ENCODE results near the gene PPP1R7.

PPP1R7 gene

DNA sequence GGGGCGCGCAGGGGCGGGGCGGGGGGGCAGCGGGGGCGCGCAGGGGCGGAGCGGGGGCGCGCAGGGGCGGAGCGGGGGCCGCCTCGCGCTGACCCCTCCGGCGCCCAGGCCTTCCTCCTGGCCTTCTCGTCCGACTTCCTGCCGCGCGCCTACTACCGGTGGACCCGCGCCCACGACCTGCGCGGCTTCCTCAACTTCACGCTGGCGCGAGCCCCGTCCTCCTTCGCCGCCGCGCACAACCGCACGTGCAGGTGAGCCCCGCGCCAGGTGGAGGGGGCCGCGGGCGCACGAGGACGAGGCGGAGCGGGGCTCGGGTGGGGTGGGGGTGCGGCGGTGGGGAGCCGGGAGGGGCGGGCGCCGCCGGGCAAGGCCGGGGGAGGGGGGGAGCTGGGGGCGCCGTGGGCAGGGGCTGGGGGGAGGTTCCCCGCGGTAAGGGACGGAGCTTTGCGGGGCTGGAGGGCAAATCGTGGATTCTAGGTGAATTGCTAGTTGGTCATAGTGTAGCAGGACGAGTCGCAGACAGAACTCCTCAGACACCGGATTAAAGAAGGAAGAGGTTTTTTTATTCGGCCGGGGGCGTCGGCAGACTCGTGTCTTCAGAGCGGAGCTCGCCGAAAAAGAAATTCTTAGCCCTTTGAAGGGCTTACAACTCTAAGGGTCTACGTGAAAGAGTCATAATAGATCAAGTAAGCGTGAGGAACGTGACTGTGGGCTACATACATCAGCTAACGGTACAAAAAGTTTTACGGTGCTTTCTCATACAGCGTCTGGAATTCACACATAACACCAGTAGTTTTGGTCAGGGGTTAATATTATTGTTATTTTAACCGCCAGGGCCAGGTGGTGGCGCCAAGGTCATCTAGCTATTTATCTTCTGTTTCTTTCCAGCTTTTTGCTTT, 68.1 kb downstream of the PPP1R7 start:
- Mint-ChIP-seq H3K27ac (peak overlapping the region; percentile 77), H3K4me1 (peaks cover 17% of the 10 kb centered on the region), H3K27me3 (peaks cover 2% of the 10 kb centered on the region)

DNA sequence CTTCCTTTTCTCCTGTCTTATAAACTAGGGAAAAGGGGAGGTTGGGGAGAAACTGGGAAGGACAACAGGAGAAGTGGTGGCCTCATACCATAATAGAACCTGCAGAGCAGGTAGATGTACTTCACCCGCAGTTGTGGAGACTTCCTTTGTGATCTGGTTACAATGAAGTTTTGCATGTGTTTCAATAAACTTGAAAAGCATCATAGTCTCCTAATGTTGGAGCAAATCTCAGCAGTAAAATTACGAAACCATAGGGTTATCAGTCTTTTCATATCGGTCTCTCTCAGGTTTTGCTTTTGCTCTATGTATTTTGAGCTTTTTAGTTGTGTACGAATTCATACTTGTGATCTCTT, 68.7 kb downstream of the PPP1R7 start:
- no peak overlapping the region for H3K27ac Mint-ChIP-seq
- no peaks in the 10 kb centered on the region for H3K36me3 Mint-ChIP-seq
- no peaks in the 10 kb centered on the region for H3K9me3 Mint-ChIP-seq
- H3K4me3 Mint-ChIP-seq = peak overlapping the region; percentile 91
- peaks cover 2% of the 10 kb centered on the region for H3K27me3 Mint-ChIP-seq
- peaks cover 18% of the 10 kb centered on the region for H3K4me1 Mint-ChIP-seq

More for the DNA sequence above, 68.1 kb downstream of the PPP1R7 start:
- peak overlapping the region; percentile 91 for H3K4me3 Mint-ChIP-seq
- no peaks in the 10 kb centered on the region for H3K36me3 Mint-ChIP-seq
- H3K9me3 Mint-ChIP-seq = no peaks in the 10 kb centered on the region

DNA sequence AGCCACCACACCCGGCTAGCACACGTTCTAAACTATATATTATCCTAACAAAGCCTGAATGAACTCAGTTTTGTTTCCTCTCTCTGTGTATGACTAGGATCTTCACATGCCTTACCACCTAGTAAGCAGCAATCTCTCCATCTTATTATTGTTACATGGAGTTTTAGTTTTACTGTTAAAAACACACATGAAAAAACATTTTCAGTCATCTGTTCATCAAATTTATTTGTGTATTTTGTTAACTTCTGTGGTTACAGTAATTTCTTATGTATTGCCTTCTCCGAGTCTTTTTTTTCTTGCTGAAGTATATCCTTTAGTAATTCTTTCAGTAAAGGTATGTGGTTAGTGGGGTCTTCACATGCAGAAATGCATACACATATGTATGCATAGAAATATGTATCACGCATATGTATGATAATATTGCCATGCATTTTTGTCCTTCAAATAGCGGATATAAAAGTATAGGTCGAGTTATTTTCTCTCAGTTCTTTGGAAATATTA, 69.6 kb downstream of the PPP1R7 start:
- Mint-ChIP-seq H3K4me3 (peak overlapping the region; percentile 27), H3K36me3 (no peaks in the 10 kb centered on the region), H3K27ac (no peak overlapping the region), H3K4me1 (peaks cover 26% of the 10 kb centered on the region), H3K27me3 (peaks cover 2% of the 10 kb centered on the region), H3K9me3 (no peaks in the 10 kb centered on the region)

DNA sequence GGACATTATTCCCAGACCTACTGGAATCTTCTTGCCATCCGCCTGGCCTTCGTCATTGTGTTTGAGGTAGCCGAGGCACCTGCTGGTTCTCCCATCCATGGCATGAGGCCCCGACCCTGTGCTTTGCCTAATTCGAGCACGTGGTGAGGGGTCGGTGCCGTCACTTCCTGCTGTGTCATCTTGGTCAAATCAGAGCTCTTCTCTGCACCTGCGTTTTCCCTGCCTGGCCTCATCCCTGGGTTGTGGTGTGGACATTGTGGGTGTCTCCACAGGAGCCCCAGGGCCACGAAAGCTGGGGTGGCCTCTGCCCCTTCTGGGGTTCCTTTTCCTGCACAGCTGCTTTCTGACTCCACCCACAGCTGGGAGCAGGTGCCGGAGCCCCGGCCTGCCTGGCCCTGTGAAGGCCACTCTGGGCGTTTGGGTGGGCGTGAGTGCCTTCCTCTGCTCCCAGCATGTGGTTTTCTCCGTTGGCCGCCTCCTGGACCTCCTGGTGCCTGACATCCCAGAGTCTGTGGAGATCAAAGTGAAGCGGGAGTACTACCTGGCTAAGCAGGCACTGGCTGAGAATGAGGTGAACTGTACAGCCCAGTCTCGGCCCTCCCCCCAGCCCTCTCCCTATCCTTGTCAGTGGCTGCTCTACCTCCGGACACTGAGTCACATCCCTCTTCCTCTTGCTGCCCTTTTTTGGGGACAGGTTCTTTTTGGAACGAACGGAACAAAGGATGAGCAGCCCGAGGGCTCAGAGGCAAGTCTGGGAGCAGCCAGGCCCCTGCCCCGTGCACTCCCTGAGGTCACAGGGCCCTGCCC, 73.1 kb downstream of the PPP1R7 start:
- H3K9me3 Mint-ChIP-seq = no peaks in the 10 kb centered on the region
- H3K27me3 Mint-ChIP-seq = peaks cover 2% of the 10 kb centered on the region
- H3K27ac Mint-ChIP-seq = no peak overlapping the region
- H3K36me3 Mint-ChIP-seq = no peaks in the 10 kb centered on the region
- no peak overlapping the region for H3K4me3 Mint-ChIP-seq
- H3K4me1 Mint-ChIP-seq = peaks cover 24% of the 10 kb centered on the region

DNA sequence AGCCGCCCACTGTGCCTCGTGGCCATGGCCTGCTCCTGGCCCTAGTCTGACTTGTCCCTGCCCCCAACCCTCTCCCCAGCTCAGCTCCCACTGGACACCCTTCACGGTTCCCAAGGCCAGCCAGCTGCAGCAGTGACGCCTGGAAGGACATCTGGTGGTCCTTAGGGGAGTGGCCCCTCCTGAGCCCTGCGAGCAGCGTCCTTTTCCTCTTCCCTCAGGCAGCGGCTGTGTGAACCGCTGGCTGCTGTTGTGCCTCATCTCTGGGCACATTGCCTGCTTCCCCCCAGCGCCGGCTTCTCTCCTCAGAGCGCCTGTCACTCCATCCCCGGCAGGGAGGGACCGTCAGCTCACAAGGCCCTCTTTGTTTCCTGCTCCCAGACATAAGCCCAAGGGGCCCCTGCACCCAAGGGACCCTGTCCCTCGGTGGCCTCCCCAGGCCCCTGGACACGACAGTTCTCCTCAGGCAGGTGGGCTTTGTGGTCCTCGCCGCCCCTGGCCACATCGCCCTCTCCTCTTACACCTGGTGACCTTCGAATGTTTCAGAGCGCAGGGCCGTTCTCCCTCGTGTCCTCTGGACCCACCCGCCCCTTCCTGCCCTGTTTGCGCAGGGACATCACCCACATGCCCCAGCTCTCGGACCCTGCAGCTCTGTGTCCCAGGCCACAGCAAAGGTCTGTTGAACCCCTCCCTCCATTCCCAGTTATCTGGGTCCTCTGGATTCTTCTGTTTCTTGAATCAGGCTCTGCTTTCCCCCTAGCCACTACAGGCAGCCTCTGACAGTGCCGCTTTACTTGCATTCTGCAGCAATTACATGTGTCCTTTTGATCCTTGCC, 74.0 kb downstream of the PPP1R7 start:
- Mint-ChIP-seq H3K36me3 (no peaks in the 10 kb centered on the region), H3K4me1 (peaks cover 16% of the 10 kb centered on the region), H3K27me3 (peaks cover 2% of the 10 kb centered on the region), H3K9me3 (no peaks in the 10 kb centered on the region), H3K27ac (no peak overlapping the region), H3K4me3 (no peak overlapping the region)

DNA sequence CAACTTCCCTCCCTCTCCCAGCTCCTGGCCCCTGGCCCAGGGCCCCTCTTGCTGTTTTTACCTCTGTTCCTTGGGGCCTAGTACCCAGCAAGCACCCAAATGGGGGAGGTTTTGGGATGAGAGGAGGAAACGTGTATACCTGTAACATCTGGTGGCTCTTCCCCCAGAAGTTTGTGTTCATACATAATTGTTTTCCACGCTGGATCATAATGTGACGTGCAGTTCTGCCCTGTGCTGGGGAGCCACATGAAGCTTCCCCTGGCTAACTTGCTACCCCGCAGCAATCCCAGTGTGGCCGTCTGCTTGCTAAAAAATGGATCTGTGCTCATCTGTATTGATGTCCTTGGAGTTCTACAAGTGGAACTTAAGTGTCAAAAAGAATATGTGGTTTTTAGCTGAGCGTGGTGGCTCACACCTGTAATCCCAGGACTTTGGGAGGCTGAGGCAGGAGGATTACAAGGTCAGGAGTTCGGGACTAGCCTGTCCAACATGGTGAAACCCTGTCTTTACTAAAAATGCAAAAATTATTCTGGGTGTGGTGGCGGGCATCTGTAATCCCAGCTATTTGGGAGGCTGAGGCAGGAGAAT, 74.7 kb downstream of the PPP1R7 start:
- Mint-ChIP-seq H3K36me3 (no peaks in the 10 kb centered on the region), H3K4me1 (peaks cover 10% of the 10 kb centered on the region), H3K4me3 (no peak overlapping the region), H3K9me3 (no peaks in the 10 kb centered on the region), H3K27ac (no peak overlapping the region), H3K27me3 (no peaks in the 10 kb centered on the region)

DNA sequence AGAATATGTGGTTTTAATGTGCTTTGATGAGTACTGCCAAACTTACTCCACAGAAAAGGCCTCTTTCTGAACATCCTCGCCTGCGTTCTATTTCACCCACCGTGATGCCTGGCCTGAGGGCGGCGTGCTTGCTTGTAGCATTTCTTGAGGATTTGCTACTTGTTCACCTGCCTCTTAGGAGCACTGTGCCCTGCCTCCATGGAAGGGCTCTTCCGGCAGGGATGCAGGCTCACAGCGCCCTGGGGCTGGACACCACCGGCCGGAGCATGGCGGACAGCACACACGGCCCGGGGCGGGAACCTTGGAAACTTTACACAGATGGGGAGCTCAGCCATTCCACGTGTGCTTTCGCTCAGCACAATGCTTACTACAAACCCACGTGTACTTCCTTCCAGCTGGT, 75.3 kb downstream of the PPP1R7 start:
- H3K4me3 Mint-ChIP-seq = no peak overlapping the region
- no peak overlapping the region for H3K27ac Mint-ChIP-seq
- H3K27me3 Mint-ChIP-seq = no peaks in the 10 kb centered on the region
- no peaks in the 10 kb centered on the region for H3K9me3 Mint-ChIP-seq
- no peaks in the 10 kb centered on the region for H3K36me3 Mint-ChIP-seq
- H3K4me1 Mint-ChIP-seq = peaks cover 9% of the 10 kb centered on the region

DNA sequence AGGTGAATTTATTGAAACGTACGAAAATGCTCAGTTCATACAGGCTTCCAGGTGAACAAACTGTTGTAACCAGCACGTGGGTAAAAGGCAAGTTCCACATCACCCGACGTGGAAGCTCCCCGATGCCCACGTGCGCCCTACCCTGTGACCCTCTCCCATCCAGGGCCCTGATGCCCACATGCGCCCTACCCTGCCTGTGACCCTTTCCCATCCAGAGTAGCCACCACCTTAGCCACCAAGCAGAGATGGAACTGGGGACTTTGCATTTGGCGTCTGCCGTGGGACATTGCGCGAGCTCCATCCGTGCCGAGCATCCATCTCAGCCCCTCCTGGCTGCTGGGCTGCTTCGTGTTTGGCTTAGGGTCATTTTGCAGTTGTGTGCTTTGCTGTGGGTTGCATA, 75.7 kb downstream of the PPP1R7 start:
- no peaks in the 10 kb centered on the region for H3K36me3 Mint-ChIP-seq
- H3K27ac Mint-ChIP-seq = no peak overlapping the region
- H3K27me3 Mint-ChIP-seq = no peaks in the 10 kb centered on the region
- no peak overlapping the region for H3K4me3 Mint-ChIP-seq
- H3K4me1 Mint-ChIP-seq = peaks cover 9% of the 10 kb centered on the region
- no peaks in the 10 kb centered on the region for H3K9me3 Mint-ChIP-seq

DNA sequence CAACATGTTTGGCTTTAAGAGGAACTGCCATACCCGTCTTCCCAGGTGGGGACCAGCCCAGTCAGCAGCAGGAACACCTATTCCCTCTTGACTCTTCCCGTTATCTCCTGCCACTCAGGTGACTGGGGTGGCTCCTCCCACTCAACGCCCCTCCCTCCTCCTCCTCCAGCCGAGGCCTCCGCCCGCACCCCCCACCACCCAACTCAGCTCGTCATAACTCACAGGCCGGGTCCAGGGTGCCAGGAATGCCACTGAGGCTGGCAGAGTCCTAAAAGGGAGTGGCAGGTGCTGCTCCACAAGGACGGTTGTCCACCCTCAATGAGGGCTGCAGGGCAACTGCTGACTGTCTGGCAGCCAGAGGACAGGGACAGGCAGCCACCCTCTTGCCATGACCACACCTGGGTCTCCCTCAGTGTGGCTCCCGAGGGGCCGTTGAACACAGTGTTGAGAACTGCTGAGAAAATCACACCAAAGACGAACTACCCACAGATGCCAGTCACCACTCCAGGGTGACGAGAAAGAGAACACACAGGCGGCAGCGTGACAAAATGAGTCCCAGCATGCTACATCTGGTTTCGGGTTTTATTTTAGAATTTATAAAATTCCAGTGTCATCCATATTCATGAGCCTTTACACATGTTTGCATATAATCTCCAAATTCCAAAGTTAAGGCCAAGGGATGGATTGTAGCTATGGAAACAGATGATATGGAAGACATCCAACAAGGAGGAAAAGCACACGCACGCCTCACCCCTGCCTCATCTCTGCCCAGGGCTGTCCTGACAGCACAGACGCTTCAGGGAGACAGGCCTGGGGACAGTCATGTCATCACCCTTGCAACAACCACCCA, 76.7 kb downstream of the PPP1R7 start:
- H3K4me1 Mint-ChIP-seq = peaks cover 9% of the 10 kb centered on the region
- peaks cover 6% of the 10 kb centered on the region for H3K36me3 Mint-ChIP-seq
- H3K4me3 Mint-ChIP-seq = no peak overlapping the region
- H3K27me3 Mint-ChIP-seq = no peaks in the 10 kb centered on the region
- peak overlapping the region; percentile 5 for H3K27ac Mint-ChIP-seq
- no peaks in the 10 kb centered on the region for H3K9me3 Mint-ChIP-seq

DNA sequence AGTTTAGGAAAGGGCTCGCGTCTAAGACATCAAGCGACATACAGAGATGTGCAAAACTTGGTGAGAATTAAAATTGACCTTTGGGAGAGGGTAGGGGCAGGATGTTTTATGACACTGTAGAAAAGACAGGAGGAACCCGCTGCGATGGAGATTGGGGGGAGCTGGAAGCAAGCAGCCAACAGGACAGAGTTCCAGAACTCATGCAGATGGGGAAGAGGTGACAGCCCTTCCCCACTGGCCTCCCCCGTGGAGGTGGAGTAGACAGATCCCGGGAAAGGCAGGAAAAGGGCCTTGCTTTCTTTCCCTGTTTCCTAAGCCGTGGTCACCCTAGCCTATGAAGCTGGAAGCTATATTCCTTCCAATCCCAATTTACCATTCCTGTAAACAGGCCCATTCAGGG, 77.3 kb downstream of the PPP1R7 start:
- Mint-ChIP-seq H3K4me3 (no peak overlapping the region), H3K27me3 (no peaks in the 10 kb centered on the region), H3K4me1 (peaks cover 9% of the 10 kb centered on the region), H3K36me3 (peaks cover 7% of the 10 kb centered on the region), H3K27ac (peak overlapping the region; percentile 5), H3K9me3 (no peaks in the 10 kb centered on the region)

DNA sequence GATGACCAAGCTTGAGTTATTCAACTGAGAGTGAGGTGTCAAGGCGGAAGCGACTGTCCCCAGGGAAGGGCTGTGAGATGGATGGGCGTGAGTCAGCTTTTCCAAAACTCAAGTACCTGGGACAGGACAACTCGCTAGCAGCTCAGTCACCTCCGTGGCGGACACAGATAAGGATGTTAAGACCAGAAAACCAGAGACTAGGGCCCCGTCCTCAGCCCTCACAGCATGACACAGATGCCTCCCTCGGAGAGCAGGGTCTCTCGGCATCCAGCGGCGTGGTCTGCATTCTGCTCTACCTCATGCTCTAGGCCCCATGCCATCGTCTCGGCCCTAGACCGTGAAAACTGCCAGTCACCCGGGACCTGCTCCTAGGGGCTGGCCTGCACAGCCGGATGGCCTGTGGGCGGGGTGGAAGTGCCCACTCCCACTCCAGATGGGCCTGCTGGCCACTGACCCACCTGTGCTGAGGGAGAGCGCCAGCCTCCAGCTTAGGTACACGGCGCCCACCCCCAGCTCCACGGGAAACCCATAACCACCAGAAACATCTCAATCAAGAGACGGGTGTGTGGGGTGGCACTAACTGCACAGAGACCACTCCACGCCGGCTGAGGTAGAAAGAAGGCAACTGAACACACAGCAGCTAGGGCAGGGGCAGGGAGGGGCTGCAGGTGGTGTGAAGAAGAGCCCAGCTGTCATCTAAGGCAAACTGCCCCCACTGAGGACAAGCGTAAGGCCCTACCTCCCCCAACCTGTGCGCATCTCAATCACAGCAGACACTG, 78.0 kb downstream of the PPP1R7 start:
- H3K27me3 Mint-ChIP-seq = no peaks in the 10 kb centered on the region
- H3K4me1 Mint-ChIP-seq = peaks cover 9% of the 10 kb centered on the region
- peaks cover 13% of the 10 kb centered on the region for H3K36me3 Mint-ChIP-seq
- H3K9me3 Mint-ChIP-seq = no peaks in the 10 kb centered on the region
- H3K4me3 Mint-ChIP-seq = no peak overlapping the region
- no peak overlapping the region for H3K27ac Mint-ChIP-seq

DNA sequence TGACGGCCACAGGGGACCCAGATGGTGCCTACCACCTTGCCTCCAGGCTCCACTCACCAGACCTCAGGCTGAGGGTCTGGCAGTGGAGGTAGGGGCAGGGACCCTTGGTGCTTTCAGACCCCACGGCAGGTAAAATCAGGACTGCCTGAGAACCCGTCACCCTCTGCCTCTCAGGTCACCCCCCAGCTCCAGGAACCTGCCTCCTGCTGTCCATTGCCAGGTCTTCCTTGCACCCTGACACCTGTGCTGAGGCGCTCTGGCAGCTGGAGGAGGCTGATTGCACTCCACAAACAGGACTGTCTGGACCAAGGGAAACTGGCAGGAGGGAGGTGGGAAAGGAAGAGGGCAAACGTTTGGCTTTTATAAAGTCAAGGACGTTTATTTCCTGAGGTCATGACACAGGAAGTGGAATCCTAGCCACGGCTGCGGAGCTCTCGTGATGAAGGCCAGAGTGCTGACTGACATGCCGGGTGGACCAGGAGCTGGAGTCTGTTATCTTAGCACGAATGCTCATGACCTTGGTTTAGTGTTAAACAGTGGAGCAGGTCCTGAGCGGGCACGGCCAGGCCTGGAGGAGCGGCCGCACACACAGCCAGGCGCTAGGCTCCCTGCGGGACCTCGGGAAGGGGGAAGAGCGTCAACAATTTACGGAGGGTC, 78.7 kb downstream of the PPP1R7 start:
- H3K27me3 Mint-ChIP-seq = no peaks in the 10 kb centered on the region
- no peaks in the 10 kb centered on the region for H3K9me3 Mint-ChIP-seq
- no peak overlapping the region for H3K4me3 Mint-ChIP-seq
- peaks cover 8% of the 10 kb centered on the region for H3K4me1 Mint-ChIP-seq
- peaks cover 18% of the 10 kb centered on the region for H3K36me3 Mint-ChIP-seq
- H3K27ac Mint-ChIP-seq = no peak overlapping the region

DNA sequence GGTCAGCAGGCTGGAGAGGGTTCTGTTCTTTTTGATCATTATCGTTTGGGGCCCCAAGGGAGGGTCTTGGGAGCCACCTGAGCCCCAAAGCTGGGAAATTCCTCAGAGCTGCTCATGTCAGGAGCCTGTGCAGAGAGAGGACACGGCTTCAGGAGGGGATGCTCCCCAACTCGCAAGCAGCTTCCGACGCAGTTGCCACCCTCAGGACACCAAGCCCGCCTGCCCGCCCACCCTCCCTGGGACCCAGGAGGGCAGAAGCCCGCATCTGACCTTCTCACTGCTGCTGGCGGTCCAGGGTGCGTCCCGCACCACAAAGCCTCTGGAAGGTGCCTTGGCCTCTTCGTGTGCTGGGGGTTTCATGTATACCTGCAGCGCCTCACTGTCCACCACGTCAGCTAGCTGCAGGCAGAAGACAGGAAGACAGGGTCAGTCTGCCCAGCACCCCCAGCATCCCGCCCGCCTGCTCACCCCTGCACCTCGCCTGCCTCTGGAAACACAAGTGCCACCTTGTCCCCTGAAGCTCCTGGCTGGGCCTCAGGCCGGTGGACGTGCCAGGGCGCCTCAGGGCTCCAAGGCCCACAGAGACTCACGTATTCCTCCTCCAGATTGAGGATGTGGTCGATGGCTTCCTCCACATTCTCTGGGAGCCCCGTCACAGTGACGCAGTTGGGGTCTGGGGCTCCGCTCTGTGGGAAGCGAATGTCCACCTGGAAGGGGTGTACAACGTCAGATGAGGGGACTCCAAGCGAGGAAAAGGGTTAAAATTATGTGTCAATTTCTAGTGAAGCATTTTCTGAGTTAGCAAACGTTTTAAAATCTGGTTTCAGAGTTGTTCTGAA, 79.5 kb downstream of the PPP1R7 start:
- Mint-ChIP-seq H3K27me3 (no peaks in the 10 kb centered on the region), H3K4me3 (no peak overlapping the region), H3K9me3 (no peaks in the 10 kb centered on the region), H3K27ac (no peak overlapping the region), H3K36me3 (peaks cover 22% of the 10 kb centered on the region), H3K4me1 (peaks cover under 1% of the 10 kb centered on the region)
